Mucosa of descending colon (tissue), 3 donors: ENCODE results near the gene ITGAD. TPM values are rescaled to one million over a fixed set of nuclear protein-coding genes. Genes with fewer than 3 reads are reported as not detected.

Experiments used
- ATAC-seq: fragments of 200-7000 bp; cut with Tn5 transposase; one replicate; pipeline ENCODE4 v1.9.1; 2020; ENCODE audit warnings: mild to moderate bottlenecking, moderate library complexity
- DNase-seq, 3 donors: peaks; one replicate each; pipeline ENCODE4 v3.0.0-alpha.2; 2020
- H3K36me3 ChIP-seq: fragments of 200-600 bp; one replicate; pipeline ENCODE4 v1.8.0; 2021; ENCODE audit warnings: low read depth, mild to moderate bottlenecking
- H3K4me1 ChIP-seq: fragments of 200-600 bp; one replicate; pipeline ENCODE4 v1.8.0; 2021; ENCODE audit warnings: low read depth, mild to moderate bottlenecking
- H3K4me3 ChIP-seq: fragments of 200-600 bp; one replicate; pipeline ENCODE4 v1.8.0; 2021; ENCODE audit warnings: mild to moderate bottlenecking
- H3K9me3 ChIP-seq: fragments of 200-600 bp; one replicate; pipeline ENCODE4 v1.8.0; 2021; ENCODE audit warnings: mild to moderate bottlenecking
- intact Hi-C, 2 donors: fragments of 100-400 bp; cut with DNase I in 1 of 2; cut with micrococcal nuclease in 1 of 2; formaldehyde crosslinking; loops; one replicate each; pipeline versions ENCODE4 v1.11.0 to v1.11.1; 2022; cut with DNase I, micrococcal nuclease
- long read RNA-seq, 2 donors: library from polyadenylated mRNA; unstranded; transcript quantifications; one replicate each; pipeline ENCODE4 v2.0.0, GENCODE V29; 2019 to 2021
- total RNA-seq, 3 donors: library from RNA; stranded (reverse); fragmentation: NEBNext Ultra II Directional in 2 of 3; extraction: Animal tissue kit (Norgen Biotek cat#: 25700) in 2 of 3; gene quantifications; one replicate each; pipeline versions ENCODE4 v1.2.1 to v1.2.4, GENCODE V29; 2021 to 2023
- TF ChIP-seq, protein P1 (sequence below): fragments of 200-600 bp; IDR thresholded peaks from one replicate; pipeline ENCODE4 v1.8.0; 2022; ENCODE audit warnings: antibody characterized with exemption, mild to moderate bottlenecking
- donor health status: DM: no; HTN: no; CAD: no; lungs with moderate emphysema.
- donor health status: DM: no; HTN: no; CAD: no.
- donor health status: DM: no; HTN: yes; CAD: no.

The ITGAD gene
- total RNA-seq = under 1 TPM in 1 of 3 donors, not detected in 2; 0.41 TPM
- long read RNA-seq, donor 1 = 0 reads
- long read RNA-seq, donor 2 = 0 reads

DNA sequence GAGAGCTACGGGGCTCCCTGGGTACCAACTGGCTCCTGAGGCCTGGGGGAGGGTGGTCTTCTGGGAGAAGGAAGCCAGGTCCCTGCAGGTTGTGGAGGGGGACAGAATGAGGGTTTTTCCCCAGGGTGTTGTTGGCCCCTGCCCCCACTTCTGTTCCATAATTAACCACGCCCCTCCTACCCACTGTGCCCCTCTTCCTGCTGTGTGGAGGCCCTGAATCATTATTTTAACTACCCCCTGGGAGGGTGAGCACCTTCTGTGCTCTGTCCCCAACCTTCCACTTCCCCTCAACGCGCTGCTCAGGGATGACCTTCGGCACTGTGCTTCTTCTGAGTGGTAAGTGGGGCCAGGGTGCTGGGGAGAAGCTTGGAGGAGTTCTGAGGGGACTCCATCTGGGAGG lies at the start of gene ITGAD:
TSS of gene ITGAD (plus strand) at position 280 of the 400 bp plus-strand sequence. CDS start at position 306, 26 bp downstream.
- no peaks in the 10 kb centered on the region for H3K4me1 ChIP-seq
- intact Hi-C loops = no loop called here
- no peak within 1 kb of the TSS for H3K4me3 ChIP-seq
- no peak for ATAC-seq
- H3K36me3 ChIP-seq = no peaks in the 10 kb centered on the region
- DNase-seq = peak in 1 of 3 donors; percentile 17
- no peaks in the 10 kb centered on the region for H3K9me3 ChIP-seq
- TF ChIP-seq, protein P1, sequence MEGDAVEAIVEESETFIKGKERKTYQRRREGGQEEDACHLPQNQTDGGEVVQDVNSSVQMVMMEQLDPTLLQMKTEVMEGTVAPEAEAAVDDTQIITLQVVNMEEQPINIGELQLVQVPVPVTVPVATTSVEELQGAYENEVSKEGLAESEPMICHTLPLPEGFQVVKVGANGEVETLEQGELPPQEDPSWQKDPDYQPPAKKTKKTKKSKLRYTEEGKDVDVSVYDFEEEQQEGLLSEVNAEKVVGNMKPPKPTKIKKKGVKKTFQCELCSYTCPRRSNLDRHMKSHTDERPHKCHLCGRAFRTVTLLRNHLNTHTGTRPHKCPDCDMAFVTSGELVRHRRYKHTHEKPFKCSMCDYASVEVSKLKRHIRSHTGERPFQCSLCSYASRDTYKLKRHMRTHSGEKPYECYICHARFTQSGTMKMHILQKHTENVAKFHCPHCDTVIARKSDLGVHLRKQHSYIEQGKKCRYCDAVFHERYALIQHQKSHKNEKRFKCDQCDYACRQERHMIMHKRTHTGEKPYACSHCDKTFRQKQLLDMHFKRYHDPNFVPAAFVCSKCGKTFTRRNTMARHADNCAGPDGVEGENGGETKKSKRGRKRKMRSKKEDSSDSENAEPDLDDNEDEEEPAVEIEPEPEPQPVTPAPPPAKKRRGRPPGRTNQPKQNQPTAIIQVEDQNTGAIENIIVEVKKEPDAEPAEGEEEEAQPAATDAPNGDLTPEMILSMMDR = no peak

DNA sequence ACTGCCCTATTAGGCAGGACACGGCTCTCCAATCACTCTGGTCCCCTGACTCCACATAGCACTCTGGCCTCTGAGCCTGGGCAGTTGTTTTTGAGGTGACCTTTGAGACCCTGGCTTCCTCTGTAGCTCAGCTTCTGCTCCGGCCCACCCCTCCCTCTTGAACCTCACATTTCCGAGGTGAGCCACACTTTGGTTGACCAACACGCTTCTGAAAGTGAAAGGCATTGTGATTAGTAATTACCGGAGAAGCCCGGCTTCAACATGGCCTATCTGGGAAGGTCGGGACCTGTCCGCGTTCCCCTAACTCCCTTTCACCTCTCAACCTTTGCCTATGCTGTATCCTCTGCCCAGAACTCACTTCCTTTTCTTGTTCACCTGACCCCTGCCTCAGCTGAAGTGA lies 48.4 kb upstream of the ITGAD start:
- Histone ChIP-seq H3K9me3 (no peaks in the 10 kb centered on the region), H3K4me1 (no peaks in the 10 kb centered on the region), H3K4me3 (no peak overlapping the region), H3K36me3 (no peaks in the 10 kb centered on the region)
- no peak for ATAC-seq
- TF ChIP-seq, protein P1 = no peak
- no peak for DNase-seq
- intact Hi-C loops = no loop called here

DNA sequence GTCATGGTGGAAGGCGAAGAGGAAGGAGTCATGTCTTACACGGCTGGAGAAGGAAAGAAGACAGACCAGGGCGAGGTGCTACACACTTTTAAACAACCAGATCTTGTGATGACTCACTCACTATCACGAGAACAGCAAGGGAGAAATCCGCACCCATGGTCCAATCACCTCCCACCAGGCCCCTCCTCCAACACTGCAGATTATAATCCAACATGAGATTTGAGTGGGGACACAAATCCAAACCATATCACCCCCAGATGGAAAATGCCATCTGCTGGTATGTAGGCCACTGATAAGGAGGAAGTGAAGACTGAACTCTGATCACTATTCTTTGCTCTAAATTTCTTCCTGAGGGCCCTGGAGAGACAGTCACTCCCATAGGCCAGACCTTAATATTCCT lies 45.7 kb upstream of the ITGAD start:
- no peak for ATAC-seq
- intact Hi-C loops = no loop called here
- H3K4me1 ChIP-seq = no peaks in the 10 kb centered on the region
- H3K9me3 ChIP-seq = no peaks in the 10 kb centered on the region
- H3K4me3 ChIP-seq = no peak overlapping the region
- TF ChIP-seq, protein P1 = no peak
- H3K36me3 ChIP-seq = no peaks in the 10 kb centered on the region
- DNase-seq = no peak

DNA sequence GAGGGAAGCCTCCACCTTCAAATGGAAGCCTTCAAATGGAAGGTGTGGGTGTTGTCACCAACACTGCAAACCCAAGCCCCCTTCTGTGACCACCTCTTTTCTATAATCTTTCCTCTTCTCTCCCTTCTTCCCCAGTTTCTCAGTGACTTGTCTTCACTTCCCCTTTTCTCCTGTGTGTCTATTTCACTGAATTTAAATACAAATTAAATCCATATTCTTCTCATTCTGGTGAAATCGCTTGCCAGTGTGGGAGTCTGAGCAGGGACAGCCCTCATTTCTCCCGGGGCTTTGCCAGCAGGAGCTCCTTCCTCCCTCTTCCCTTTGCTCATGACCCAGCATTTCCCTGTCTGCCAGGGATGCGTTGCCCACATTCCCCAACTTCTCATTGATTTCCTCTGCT lies 44.6 kb upstream of the ITGAD start:
- no peak for ATAC-seq
- TF ChIP-seq, protein P1 = no peak
- intact Hi-C loops = no loop called here

DNA sequence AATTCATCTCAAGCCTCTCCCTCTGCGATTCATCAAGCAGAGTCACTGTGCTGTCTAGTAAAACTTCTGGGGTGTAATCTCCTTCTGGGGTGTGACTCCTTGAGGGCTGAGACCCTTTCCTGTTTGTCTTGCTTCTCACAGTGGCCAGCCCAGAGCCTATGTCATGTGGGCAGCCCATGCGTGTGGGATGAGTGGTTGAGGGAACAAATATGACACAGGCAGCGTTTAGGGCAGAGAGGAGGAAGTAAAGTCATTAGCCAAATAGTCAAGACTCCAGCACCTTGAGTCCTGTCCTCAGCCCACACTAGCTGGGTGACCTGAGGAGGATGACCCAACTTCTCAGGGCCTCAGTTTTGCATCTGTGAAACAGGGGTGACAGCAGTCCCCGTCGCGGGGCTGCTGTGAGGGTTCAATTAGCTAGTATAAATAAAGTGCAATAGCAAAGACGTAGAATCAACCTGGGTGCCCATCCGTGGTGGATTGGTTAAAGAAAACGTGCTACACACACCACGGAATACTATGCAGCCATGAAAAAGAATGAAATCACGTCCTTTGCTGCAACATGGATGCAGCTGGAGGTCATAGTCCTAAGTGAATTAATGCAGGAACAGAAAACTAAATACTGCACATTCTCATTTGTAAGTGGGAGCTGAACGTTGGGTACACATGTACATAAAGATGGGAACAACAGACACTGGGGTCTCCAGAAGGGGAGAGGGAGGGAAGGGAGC lies 42.7 kb upstream of the ITGAD start:
- no peak overlapping the region for H3K4me3 ChIP-seq
- TF ChIP-seq, protein P1 = no peak
- intact Hi-C loops = no loop called here
- H3K4me1 ChIP-seq = no peaks in the 10 kb centered on the region
- no peak for DNase-seq
- peak; percentile 32 for ATAC-seq
- no peaks in the 10 kb centered on the region for H3K36me3 ChIP-seq
- no peaks in the 10 kb centered on the region for H3K9me3 ChIP-seq

More for the DNA sequence above, 44.6 kb upstream of the ITGAD start:
- DNase-seq = no peak
- H3K4me3 ChIP-seq = no peak overlapping the region
- no peaks in the 10 kb centered on the region for H3K9me3 ChIP-seq
- no peaks in the 10 kb centered on the region for H3K4me1 ChIP-seq
- no peaks in the 10 kb centered on the region for H3K36me3 ChIP-seq
